Neural cell (in vitro differentiated cells): ENCODE data around the gene PID1. TPM values are rescaled to one million over a fixed set of nuclear protein-coding genes. Genes with fewer than 3 reads are reported as not detected.

ENCODE experiments used
- H2AFZ ChIP-seq: fragments of 200-600, 300-800 bp; sonication (generic), shearing (Covaris generic); 2 replicates; pipeline ENCODE4 v1.6.0; 2014; ENCODE audit warnings: low read depth, mild to moderate bottlenecking, antibody characterized with exemption, low read length, moderate library complexity
- H3F3A ChIP-seq: fragments of 200-600 bp; shearing (Covaris generic); 2 replicates; pipeline ENCODE4 v1.6.1; 2016; ENCODE audit warnings: mild to moderate bottlenecking, moderate library complexity, mixed read lengths, antibody characterized with exemption, low read length; ENCODE audit not compliant: insufficient read depth, poor library complexity, severe bottlenecking
- H3K27ac ChIP-seq: fragments of 200-600, 300-800 bp; sonication (generic), shearing (Covaris generic); 2 replicates; pipeline ENCODE4 v1.5.1; 2014; ENCODE audit warnings: mild to moderate bottlenecking, low read length, moderate library complexity
- H3K27me3 ChIP-seq: fragments of 300-800, 200-600 bp; sonication (generic), shearing (Covaris generic); 2 replicates; pipeline ENCODE4 v1.6.0; 2014; ENCODE audit warnings: mild to moderate bottlenecking, low read depth, low read length, moderate library complexity; ENCODE audit not compliant: insufficient read depth
- H3K36me3 ChIP-seq: fragments of 300-800, 200-600 bp; sonication (generic), shearing (Covaris generic); 2 replicates; pipeline ENCODE4 v1.5.1; 2014; ENCODE audit warnings: mild to moderate bottlenecking, antibody characterized with exemption, low read length, moderate library complexity; ENCODE audit not compliant: insufficient read depth
- H3K4me2 ChIP-seq: fragments of 300-800, 200-600 bp; sonication (generic), shearing (Covaris generic); 2 replicates; pipeline ENCODE4 v1.6.0; 2014; ENCODE audit warnings: mild to moderate bottlenecking, low read length
- H3K4me3 ChIP-seq: fragments of 300-800, 200-600 bp; sonication (generic), shearing (Covaris generic); 2 replicates; pipeline ENCODE4 v1.5.1; 2014; ENCODE audit warnings: mild to moderate bottlenecking, low read length, moderate library complexity
- H3K79me2 ChIP-seq: fragments of 200-600 bp; shearing (Covaris generic); replicated peaks from 2 replicates; pipeline ENCODE4 v1.6.0; 2014; ENCODE audit warnings: mild to moderate bottlenecking, low read length, moderate library complexity; ENCODE audit not compliant: insufficient read depth
- H3K9ac ChIP-seq: fragments of 300-800, 200-600 bp; sonication (generic), shearing (Covaris generic); 2 replicates; pipeline ENCODE4 v1.6.1; 2016; ENCODE audit warnings: mild to moderate bottlenecking, low read length, mixed read lengths
- H3K9me2 ChIP-seq: fragments of 200-600 bp; shearing (Covaris generic); 2 replicates; pipeline ENCODE4 v1.6.1; 2016; ENCODE audit warnings: mild to moderate bottlenecking, low read length, mixed read lengths; ENCODE audit not compliant: insufficient read depth
- H3K9me3 ChIP-seq: fragments of 200-600, 300-800 bp; sonication (generic), shearing (Covaris generic); 2 replicates; pipeline ENCODE4 v1.6.1; 2016; ENCODE audit warnings: mild to moderate bottlenecking, mixed run types, low read length, moderate library complexity, mixed read lengths
- H4K20me1 ChIP-seq: fragments of 200-600 bp; shearing (Covaris generic); 2 replicates; pipeline ENCODE4 v1.6.1; 2016; ENCODE audit warnings: mild to moderate bottlenecking, mixed run types; ENCODE audit not compliant: insufficient read depth
- EP300 ChIP-seq: fragments of 450-650 bp; conservative IDR thresholded peaks from 2 replicates; pipeline ENCODE4 v1.6.1; 2014; ENCODE audit warnings: antibody characterized with exemption, mild to moderate bottlenecking, moderate library complexity; ENCODE audit not compliant: poor library complexity, severe bottlenecking
- EZH2 ChIP-seq: fragments of 200-600, 300-800 bp; shearing (Covaris generic), sonication (generic); IDR thresholded peaks from 2 replicates; pipeline ENCODE4 v1.6.1; 2014; ENCODE audit warnings: antibody characterized with exemption, low read length, borderline replicate concordance, mild to moderate bottlenecking; ENCODE audit not compliant: insufficient read depth, poor library complexity, severe bottlenecking
- MXI1 ChIP-seq: fragments of 450-650 bp; conservative IDR thresholded peaks from 2 replicates; pipeline ENCODE4 v1.6.1; 2014; ENCODE audit warnings: antibody characterized with exemption, mild to moderate bottlenecking; ENCODE audit not compliant: poor library complexity, severe bottlenecking
- POLR2AphosphoS5 ChIP-seq: IDR thresholded peaks from 2 replicates; pipeline ENCODE4 v1.6.1; 2012
- RAD21 ChIP-seq: fragments of 450-650 bp; conservative IDR thresholded peaks from 2 replicates; pipeline ENCODE4 v1.6.1; 2014; ENCODE audit warnings: antibody characterized with exemption, mild to moderate bottlenecking, moderate library complexity
- SMC3 ChIP-seq: fragments of 450-650 bp; conservative IDR thresholded peaks from 2 replicates; pipeline ENCODE4 v1.6.1; 2014; ENCODE audit warnings: antibody characterized with exemption, mild to moderate bottlenecking, moderate library complexity; ENCODE audit not compliant: poor library complexity
- TAF1 ChIP-seq: IDR thresholded peaks from 2 replicates; pipeline ENCODE4 v1.6.1; 2012; ENCODE audit warnings: low read depth
- polyA plus RNA-seq: library from polyadenylated mRNA; depleted of rRNA; stranded (reverse); fragments of >200 nt; gene quantifications from 2 replicates; pipeline ENCODE4 v1.2.3, GENCODE V29; 2014
- TF ChIP-seq, protein P1 (sequence below): IDR thresholded peaks from 2 replicates; pipeline ENCODE4 v1.6.1; 2012; ENCODE audit warnings: borderline replicate concordance
- TF ChIP-seq, protein P2 (sequence below): fragments of 450-650 bp; IDR thresholded peaks from 2 replicates; pipeline ENCODE4 v1.5.1; 2014; ENCODE audit warnings: antibody characterized with exemption, mild to moderate bottlenecking, moderate library complexity; ENCODE audit not compliant: poor library complexity, severe bottlenecking

PID1 gene
- polyA plus RNA-seq, 1 donor from 2014 or later, result 11.0 TPM

GRCh38 chr2:229090225-229090624 lies 180.9 kb downstream of the PID1 start:
- Histone ChIP-seq H2AFZ (no peak overlapping the region), H3K36me3 (no peaks in the 10 kb centered on the region), H4K20me1 (no peaks in the 10 kb centered on the region), H3K4me3 (no peak overlapping the region), H3K79me2 (no peaks in the 10 kb centered on the region), H3K27ac (no peak overlapping the region), H3K27me3 (no peaks in the 10 kb centered on the region), H3F3A (no peaks in the 10 kb centered on the region), H3K9me2 (no peaks in the 10 kb centered on the region), H3K9me3 (no peaks in the 10 kb centered on the region), H3K4me2 (no peak overlapping the region), H3K9ac (no peak overlapping the region)
- TF ChIP-seq, protein P1, sequence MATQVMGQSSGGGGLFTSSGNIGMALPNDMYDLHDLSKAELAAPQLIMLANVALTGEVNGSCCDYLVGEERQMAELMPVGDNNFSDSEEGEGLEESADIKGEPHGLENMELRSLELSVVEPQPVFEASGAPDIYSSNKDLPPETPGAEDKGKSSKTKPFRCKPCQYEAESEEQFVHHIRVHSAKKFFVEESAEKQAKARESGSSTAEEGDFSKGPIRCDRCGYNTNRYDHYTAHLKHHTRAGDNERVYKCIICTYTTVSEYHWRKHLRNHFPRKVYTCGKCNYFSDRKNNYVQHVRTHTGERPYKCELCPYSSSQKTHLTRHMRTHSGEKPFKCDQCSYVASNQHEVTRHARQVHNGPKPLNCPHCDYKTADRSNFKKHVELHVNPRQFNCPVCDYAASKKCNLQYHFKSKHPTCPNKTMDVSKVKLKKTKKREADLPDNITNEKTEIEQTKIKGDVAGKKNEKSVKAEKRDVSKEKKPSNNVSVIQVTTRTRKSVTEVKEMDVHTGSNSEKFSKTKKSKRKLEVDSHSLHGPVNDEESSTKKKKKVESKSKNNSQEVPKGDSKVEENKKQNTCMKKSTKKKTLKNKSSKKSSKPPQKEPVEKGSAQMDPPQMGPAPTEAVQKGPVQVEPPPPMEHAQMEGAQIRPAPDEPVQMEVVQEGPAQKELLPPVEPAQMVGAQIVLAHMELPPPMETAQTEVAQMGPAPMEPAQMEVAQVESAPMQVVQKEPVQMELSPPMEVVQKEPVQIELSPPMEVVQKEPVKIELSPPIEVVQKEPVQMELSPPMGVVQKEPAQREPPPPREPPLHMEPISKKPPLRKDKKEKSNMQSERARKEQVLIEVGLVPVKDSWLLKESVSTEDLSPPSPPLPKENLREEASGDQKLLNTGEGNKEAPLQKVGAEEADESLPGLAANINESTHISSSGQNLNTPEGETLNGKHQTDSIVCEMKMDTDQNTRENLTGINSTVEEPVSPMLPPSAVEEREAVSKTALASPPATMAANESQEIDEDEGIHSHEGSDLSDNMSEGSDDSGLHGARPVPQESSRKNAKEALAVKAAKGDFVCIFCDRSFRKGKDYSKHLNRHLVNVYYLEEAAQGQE, result no peak
- TF ChIP-seq MXI1 (no peak), TAF1 (no peak), RAD21 (no peak), EP300 (no peak), SMC3 (no peak), EZH2 (no peak), POLR2AphosphoS5 (no peak)

DNA sequence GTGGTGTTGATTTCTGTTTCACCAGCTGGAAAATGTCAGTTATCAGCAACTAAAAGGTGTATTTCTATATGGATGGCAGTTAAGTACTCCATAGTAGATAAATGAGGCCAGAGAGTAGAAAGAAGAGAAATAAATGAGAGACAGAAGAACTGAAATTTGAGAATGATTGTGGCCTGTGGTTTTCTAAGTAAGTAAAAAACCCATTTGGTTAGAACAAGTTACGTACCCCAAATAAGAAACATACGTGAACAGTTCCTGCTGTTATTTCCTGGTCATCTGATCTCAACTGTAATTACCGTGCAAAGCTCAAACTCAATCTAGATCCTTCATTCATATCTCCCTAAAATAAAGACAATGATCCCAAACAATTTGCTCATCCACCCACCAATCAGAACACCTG lies 181.3 kb downstream of the PID1 start:
- Histone ChIP-seq H3K9ac (no peak overlapping the region), H3K79me2 (no peaks in the 10 kb centered on the region), H3K9me3 (no peaks in the 10 kb centered on the region), H3K27ac (peak overlapping the region; percentile 31), H3K27me3 (no peaks in the 10 kb centered on the region), H4K20me1 (no peaks in the 10 kb centered on the region), H3K36me3 (no peaks in the 10 kb centered on the region), H3K4me3 (no peak overlapping the region), H2AFZ (no peak overlapping the region), H3F3A (no peaks in the 10 kb centered on the region), H3K9me2 (no peaks in the 10 kb centered on the region), H3K4me2 (no peak overlapping the region)
- TF ChIP-seq MXI1, result no peak
- TF ChIP-seq, protein P2, sequence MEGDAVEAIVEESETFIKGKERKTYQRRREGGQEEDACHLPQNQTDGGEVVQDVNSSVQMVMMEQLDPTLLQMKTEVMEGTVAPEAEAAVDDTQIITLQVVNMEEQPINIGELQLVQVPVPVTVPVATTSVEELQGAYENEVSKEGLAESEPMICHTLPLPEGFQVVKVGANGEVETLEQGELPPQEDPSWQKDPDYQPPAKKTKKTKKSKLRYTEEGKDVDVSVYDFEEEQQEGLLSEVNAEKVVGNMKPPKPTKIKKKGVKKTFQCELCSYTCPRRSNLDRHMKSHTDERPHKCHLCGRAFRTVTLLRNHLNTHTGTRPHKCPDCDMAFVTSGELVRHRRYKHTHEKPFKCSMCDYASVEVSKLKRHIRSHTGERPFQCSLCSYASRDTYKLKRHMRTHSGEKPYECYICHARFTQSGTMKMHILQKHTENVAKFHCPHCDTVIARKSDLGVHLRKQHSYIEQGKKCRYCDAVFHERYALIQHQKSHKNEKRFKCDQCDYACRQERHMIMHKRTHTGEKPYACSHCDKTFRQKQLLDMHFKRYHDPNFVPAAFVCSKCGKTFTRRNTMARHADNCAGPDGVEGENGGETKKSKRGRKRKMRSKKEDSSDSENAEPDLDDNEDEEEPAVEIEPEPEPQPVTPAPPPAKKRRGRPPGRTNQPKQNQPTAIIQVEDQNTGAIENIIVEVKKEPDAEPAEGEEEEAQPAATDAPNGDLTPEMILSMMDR, result no peak
- no peak for TF ChIP-seq TAF1
- TF ChIP-seq POLR2AphosphoS5, result no peak
- TF ChIP-seq, protein P1, result no peak
- TF ChIP-seq EP300, result no peak
- TF ChIP-seq SMC3, result no peak
- TF ChIP-seq EZH2, result no peak
- TF ChIP-seq RAD21, result no peak
